OCI-LY7 (cell line): ENCODE results near the gene C2CD4D. TPM values are rescaled to one million over a fixed set of nuclear protein-coding genes. Genes with fewer than 3 reads are reported as not detected.
A peak's percentile ranks its signal among the peaks of the same experiment; 100 is the strongest.

Experiments
- Bru-seq: library from RNA; stranded (reverse); fragments of 400-500 nt; gene quantifications from one replicate; lab custom pipeline; 2021; lab: Mats Ljungman, UMichigan
- BruChase-seq, 2 experiments: library from RNA; stranded (reverse); fragments of 400-500 nt; gene quantifications; one replicate each; lab custom pipeline; 2021; lab: Mats Ljungman, UMichigan
- BruUV-seq: library from RNA; stranded (reverse); fragments of 400-500 nt; replicated peaks from 2 replicates; lab custom pipeline; 2021; lab: Mats Ljungman, UMichigan
- CTCF ChIA-PET: fragments of 300-600 bp; sonication (Branson Sonifier 250); formaldehyde crosslinking; loops from one replicate; lab custom pipeline; 2022; ENCODE audit warnings: antibody characterized with exemption; ENCODE audit not compliant: unreplicated experiment; lab: Charles Lee
- POLR2A ChIA-PET: fragments of 300-600 bp; sonication (Branson Sonifier 250); formaldehyde crosslinking; loops from one replicate; lab custom pipeline; 2022; ENCODE audit warnings: antibody characterized with exemption; lab: Charles Lee
- DNase-seq: peaks from one replicate; pipeline ENCODE4 v3.0.0-alpha.2; 2015; ENCODE audit warnings: low spot score
- H2AFZ ChIP-seq: fragments of 200-600 bp; sonication (generic), shearing (Covaris generic); 2 replicates; pipeline ENCODE4 v1.6.1; 2014; ENCODE audit warnings: mild to moderate bottlenecking, antibody characterized with exemption, low read length, moderate library complexity
- H3K27ac ChIP-seq: fragments of 200-600 bp; sonication (generic); 2 replicates; pipeline ENCODE4 v1.5.1; 2014; ENCODE audit warnings: mixed run types, low read depth, mild to moderate bottlenecking, moderate library complexity, low read length, inconsistent platforms; ENCODE audit not compliant: poor library complexity, severe bottlenecking
- H3K36me3 ChIP-seq: fragments of 200-600 bp; sonication (generic); 2 replicates; pipeline ENCODE4 v1.6.1; 2014; ENCODE audit warnings: mild to moderate bottlenecking, antibody characterized with exemption, low read length, moderate library complexity, mixed read lengths; ENCODE audit not compliant: insufficient read depth
- H3K4me1 ChIP-seq: fragments of 200-600 bp; sonication (generic); 2 replicates; pipeline ENCODE4 v1.5.1; 2014; ENCODE audit warnings: mild to moderate bottlenecking, low read length; ENCODE audit not compliant: insufficient read depth, poor library complexity, severe bottlenecking
- H3K4me2 ChIP-seq: fragments of 200-600 bp; sonication (generic); 2 replicates; pipeline ENCODE4 v1.6.1; 2014; ENCODE audit warnings: mild to moderate bottlenecking, low read length
- H3K4me3 ChIP-seq: fragments of 200-600 bp; sonication (generic); 2 replicates; pipeline ENCODE4 v1.5.1; 2014; ENCODE audit warnings: mild to moderate bottlenecking, low read depth, low read length; ENCODE audit not compliant: poor library complexity, severe bottlenecking
- H3K79me2 ChIP-seq: fragments of 200-600 bp; sonication (generic); 2 replicates; pipeline ENCODE4 v1.6.1; 2016; ENCODE audit warnings: low read depth, mild to moderate bottlenecking, low read length, moderate library complexity, mixed read lengths; ENCODE audit not compliant: insufficient read depth
- H3K9me2 ChIP-seq: fragments of 200-600 bp; sonication (generic); 2 replicates; pipeline ENCODE4 v1.6.1; 2016; ENCODE audit warnings: mild to moderate bottlenecking, low read length, mixed read lengths; ENCODE audit not compliant: insufficient read depth
- H3K9me3 ChIP-seq: fragments of 200-600 bp; sonication (generic); 2 replicates; pipeline ENCODE4 v1.6.1; 2014; ENCODE audit warnings: mild to moderate bottlenecking, mixed run types, low read length, mixed read lengths
- H4K20me1 ChIP-seq: fragments of 200-600 bp; sonication (generic); 2 replicates; pipeline ENCODE4 v1.6.1; 2014; ENCODE audit warnings: mild to moderate bottlenecking, antibody characterized with exemption, low read length, moderate library complexity, mixed read lengths; ENCODE audit not compliant: insufficient read depth
- EZH2phosphoT487 ChIP-seq: fragments of 200-600 bp; sonication (generic); IDR thresholded peaks from 2 replicates; pipeline ENCODE4 v1.6.1; 2018; ENCODE audit warnings: low read depth, borderline replicate concordance, mild to moderate bottlenecking, mixed run types, antibody characterized with exemption, low read length, moderate library complexity, mixed read lengths
- intact Hi-C: fragments of 100-400 bp; cut with micrococcal nuclease; formaldehyde crosslinking; loops from one replicate; pipeline ENCODE4 v1.10.0; 2022; ENCODE audit not compliant: unreplicated experiment
- long read RNA-seq: library from polyadenylated mRNA; stranded (forward); transcript quantifications from one replicate; pipeline ENCODE4 v2.0.0, GENCODE V29; 2022
- total RNA-seq, 2 experiments: library from RNA; depleted of rRNA in 1 of 2; stranded (reverse); fragments of >200 nt in 1 of 2; shearing (Covaris generic) in 1 of 2; gene quantifications; 2 replicates each; pipeline ENCODE4 v1.2.3, GENCODE V29; 2014 to 2022
- TF ChIP-seq, protein P1 (sequence below): fragments of 200-600 bp; sonication (generic); conservative IDR thresholded peaks from 2 replicates; pipeline ENCODE4 v1.5.1; 2014; ENCODE audit warnings: mild to moderate bottlenecking, antibody characterized with exemption, low read length, moderate library complexity, mixed read lengths

C2CD4D gene
- not detected in 2 replicates for total RNA-seq (2014; rRNA removed; shearing (Covaris generic))
- total RNA-seq (2022) = not detected in 2 replicates
- not detected for Bru-seq, nascent RNA
- not detected for BruChase-seq, experiment 1, labeled RNA remaining after a 6-hour chase
- not detected for BruChase-seq, experiment 2, labeled RNA remaining after a 2-hour chase
- long read RNA-seq = 0 reads

DNA sequence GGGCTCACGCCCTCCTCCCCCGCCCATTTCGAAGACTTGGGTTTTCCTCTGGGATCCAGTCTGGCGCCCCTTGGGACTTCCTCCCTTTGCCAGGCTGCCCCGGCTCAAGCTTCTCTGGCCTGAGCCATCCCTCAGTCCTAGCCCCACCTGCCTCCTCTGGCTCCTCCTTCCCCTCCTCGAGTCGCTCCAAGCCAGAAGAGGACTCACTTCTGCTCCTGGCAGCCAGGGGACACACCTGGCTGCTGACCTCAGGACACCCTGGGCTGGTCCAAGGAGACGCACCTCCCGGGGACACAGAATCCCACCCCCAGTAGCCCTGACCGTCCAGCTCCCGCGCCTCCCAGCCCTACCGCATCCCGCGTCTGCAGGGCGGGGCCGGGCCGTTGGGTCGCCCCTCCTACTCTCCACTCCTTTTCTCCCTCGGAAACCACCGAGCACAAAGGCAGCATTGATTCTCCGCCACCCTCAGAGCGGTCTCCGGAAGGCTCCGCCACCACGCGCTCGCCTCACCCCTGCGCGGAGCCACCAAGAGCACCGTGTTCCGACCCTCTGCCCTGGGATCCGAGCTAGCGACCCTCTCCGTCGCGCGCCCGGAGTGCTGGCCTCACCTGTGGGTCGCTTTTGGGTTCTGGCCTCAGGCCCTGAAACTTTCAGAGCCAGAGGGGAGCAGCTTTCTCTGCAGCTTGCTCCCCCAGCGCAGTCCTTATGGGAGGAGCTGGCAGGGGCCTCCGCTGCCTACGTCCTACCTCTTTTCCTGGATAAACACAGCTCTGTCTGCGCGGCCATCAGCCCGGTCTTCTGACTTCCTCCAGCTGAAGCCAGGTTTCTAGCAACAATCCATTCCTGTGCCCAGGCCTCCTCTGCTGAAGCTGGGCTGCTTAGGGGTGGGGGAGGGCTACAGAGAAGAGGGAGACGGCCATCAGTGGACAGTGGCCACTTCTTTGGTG, at the start of gene C2CD4D:
C2CD4D (minus strand) TSS at position 364 of the 947 bp plus-strand sequence. CDS start 831 bp downstream, outside the sequence.
- CTCF ChIA-PET = interaction anchor here (0.6 kb wide), 2 partner anchors 27 to 236 kb away, joined by 3 read pairs; no protein-coding TSS in a partner anchor
- H3K27ac ChIP-seq = no peak within 1 kb of the TSS
- H4K20me1 ChIP-seq = no peaks in the 10 kb centered on the region
- POLR2A ChIA-PET = no interaction called here
- peaks cover 16% of the 10 kb centered on the region for H3K4me1 ChIP-seq
- DNase-seq = no peak
- no peak within 1 kb of the TSS; the same call in 1 of the 2 replicates for H3K4me2 ChIP-seq
- no peak within 1 kb of the TSS for H2AFZ ChIP-seq
- TF ChIP-seq, protein P1, sequence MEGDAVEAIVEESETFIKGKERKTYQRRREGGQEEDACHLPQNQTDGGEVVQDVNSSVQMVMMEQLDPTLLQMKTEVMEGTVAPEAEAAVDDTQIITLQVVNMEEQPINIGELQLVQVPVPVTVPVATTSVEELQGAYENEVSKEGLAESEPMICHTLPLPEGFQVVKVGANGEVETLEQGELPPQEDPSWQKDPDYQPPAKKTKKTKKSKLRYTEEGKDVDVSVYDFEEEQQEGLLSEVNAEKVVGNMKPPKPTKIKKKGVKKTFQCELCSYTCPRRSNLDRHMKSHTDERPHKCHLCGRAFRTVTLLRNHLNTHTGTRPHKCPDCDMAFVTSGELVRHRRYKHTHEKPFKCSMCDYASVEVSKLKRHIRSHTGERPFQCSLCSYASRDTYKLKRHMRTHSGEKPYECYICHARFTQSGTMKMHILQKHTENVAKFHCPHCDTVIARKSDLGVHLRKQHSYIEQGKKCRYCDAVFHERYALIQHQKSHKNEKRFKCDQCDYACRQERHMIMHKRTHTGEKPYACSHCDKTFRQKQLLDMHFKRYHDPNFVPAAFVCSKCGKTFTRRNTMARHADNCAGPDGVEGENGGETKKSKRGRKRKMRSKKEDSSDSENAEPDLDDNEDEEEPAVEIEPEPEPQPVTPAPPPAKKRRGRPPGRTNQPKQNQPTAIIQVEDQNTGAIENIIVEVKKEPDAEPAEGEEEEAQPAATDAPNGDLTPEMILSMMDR = no peak
- TF ChIP-seq EZH2phosphoT487 = no peak
- H3K4me3 ChIP-seq = no peak within 1 kb of the TSS
- intact Hi-C loops = loop anchor here (5.0 kb wide), 1 partner anchor 122 kb away; the partner anchor contains the start of gene CELF3
- no peaks in the 10 kb centered on the region for H3K9me3 ChIP-seq
- H3K9me2 ChIP-seq = no peaks in the 10 kb centered on the region
- no peaks in the 10 kb centered on the region for H3K36me3 ChIP-seq
- H3K79me2 ChIP-seq = no peaks in the 10 kb centered on the region
- no TSS peak for BruUV-seq

DNA sequence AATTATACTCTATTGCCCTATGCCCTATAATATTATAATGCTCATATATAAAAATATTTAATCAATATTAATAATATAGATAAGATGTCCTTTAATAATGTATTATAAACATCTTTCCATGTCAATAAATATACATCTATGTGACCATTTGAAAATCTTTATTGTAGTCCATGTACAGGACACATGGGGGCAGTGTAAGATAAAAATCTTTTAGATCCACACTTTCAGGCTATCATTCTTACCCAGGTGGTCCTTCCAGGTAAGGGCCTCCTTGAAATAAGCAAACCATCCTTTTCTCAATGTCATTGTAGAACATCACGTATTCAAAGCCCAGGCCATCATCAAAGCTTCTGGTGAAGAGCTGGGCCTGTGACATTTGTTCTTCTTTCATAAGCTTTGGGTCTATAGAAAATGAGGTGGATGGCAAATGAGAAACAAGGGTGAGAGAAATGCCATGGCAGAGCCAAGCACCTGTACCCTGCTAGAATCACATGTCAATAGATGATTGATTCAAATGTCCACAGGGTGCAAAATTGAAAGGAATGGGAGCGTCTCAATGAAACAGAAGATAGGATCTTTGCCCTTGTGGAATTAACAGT, 49.5 kb upstream of the C2CD4D start:
- intact Hi-C loops = loop anchor here (1.0 kb wide), 2 partner anchors 108 to 112 kb away; no protein-coding TSS in a partner anchor
- Histone ChIP-seq H3K4me1 (peaks cover 4% of the 10 kb centered on the region), H3K4me2 (no peak overlapping the region), H3K79me2 (no peaks in the 10 kb centered on the region), H3K4me3 (no peak overlapping the region), H3K27ac (no peak overlapping the region), H3K9me3 (no peaks in the 10 kb centered on the region), H3K9me2 (no peaks in the 10 kb centered on the region), H2AFZ (no peak overlapping the region), H3K36me3 (no peaks in the 10 kb centered on the region; the same call in 1 of the 2 replicates), H4K20me1 (no peaks in the 10 kb centered on the region)
- POLR2A ChIA-PET = no interaction called here
- BruUV-seq = no TSS peak
- DNase-seq = peak; percentile 44
- TF ChIP-seq, protein P1 = peak; percentile 80
- no peak for TF ChIP-seq EZH2phosphoT487
- CTCF ChIA-PET = no interaction called here
